ENCODE measurements around the gene ZNF77.

- TF ChIP-seq CTCF (IDR thresholded peaks at IDR 0.05) (no peak), POLR2A (IDR thresholded peaks at IDR 0.05) (no peak), POLR2AphosphoS5 (IDR thresholded peaks at IDR 0.05; ENCODE audit: insufficient read depth in 1 of 2, low read depth in 1 of 2) (no peak)
Observed at GRCh38 chr19:2964874-2965273, 20.1 kb upstream of the ZNF77 start.

Measured in vagina (tissue), 2 donors.